Stimulated activated CD4-positive, alpha-beta T cell treated with anti-CD3 and anti-CD28 coated beads, Interleukin-4, amount 100 ng/mL, for 4 hours (primary cell): ENCODE data around the gene MYO7B.

Experiments used
- DNase-seq, 2 experiments: peaks; one replicate each; pipeline ENCODE4 v3.0.0-alpha.2; 2020

MYO7B gene

GRCh38 chr2:127611076-127611925, 75.8 kb downstream of the MYO7B start:
- DNase-seq: no peak

- DNase-seq: no peak
Measured at GRCh38 chr2:127612111-127612822, 76.8 kb downstream of the MYO7B start.

- no peak for DNase-seq
Measured at GRCh38 chr2:127614246-127614645, 78.8 kb downstream of the MYO7B start.

GRCh38 chr2:127614731-127615130, 79.2 kb downstream of the MYO7B start:
- DNase-seq: no peak

GRCh38 chr2:127615511-127616166, 80.2 kb downstream of the MYO7B start:
- no peak for DNase-seq

GRCh38 chr2:127618551-127619202, 83.2 kb downstream of the MYO7B start:
- DNase-seq: no peak

GRCh38 chr2:127619203-127619590, 83.7 kb downstream of the MYO7B start:
- DNase-seq: no peak

GRCh38 chr2:127619877-127620705, 84.6 kb downstream of the MYO7B start:
- DNase-seq: no peak

- no peak for DNase-seq
Measured at GRCh38 chr2:127620866-127621265, 85.4 kb downstream of the MYO7B start.

GRCh38 chr2:127621981-127622431, 86.5 kb downstream of the MYO7B start:
- no peak for DNase-seq

- no peak for DNase-seq
Measured at GRCh38 chr2:127622561-127623387, 87.3 kb downstream of the MYO7B start.

GRCh38 chr2:127623388-127624319, 88.2 kb downstream of the MYO7B start:
- no peak for DNase-seq

- DNase-seq: no peak
Measured at GRCh38 chr2:127624320-127624755, 88.9 kb downstream of the MYO7B start.

- DNase-seq: no peak
Measured at GRCh38 chr2:127624756-127625571, 89.5 kb downstream of the MYO7B start.

GRCh38 chr2:127625572-127625951, 90.1 kb downstream of the MYO7B start:
- no peak for DNase-seq

GRCh38 chr2:127626175-127626574, 90.7 kb downstream of the MYO7B start:
- DNase-seq: no peak

- DNase-seq: no peak
Measured at GRCh38 chr2:127626917-127627739, 91.6 kb downstream of the MYO7B start.
